ENCODE data around the gene IQCK. TPM values are rescaled to one million over a fixed set of nuclear protein-coding genes. Genes with fewer than 3 reads are reported as not detected.
"Not testable (repeated sequence)": the region's sequence is repeated elsewhere in the genome, so short reads cannot be mapped to it uniquely, and the experiment has no call there.

The IQCK gene
- total and polyA plus RNA-seq, 2 experiments from 2014 or later = 13.2 to 13.9 TPM

- TF ChIP-seq, protein P1, sequence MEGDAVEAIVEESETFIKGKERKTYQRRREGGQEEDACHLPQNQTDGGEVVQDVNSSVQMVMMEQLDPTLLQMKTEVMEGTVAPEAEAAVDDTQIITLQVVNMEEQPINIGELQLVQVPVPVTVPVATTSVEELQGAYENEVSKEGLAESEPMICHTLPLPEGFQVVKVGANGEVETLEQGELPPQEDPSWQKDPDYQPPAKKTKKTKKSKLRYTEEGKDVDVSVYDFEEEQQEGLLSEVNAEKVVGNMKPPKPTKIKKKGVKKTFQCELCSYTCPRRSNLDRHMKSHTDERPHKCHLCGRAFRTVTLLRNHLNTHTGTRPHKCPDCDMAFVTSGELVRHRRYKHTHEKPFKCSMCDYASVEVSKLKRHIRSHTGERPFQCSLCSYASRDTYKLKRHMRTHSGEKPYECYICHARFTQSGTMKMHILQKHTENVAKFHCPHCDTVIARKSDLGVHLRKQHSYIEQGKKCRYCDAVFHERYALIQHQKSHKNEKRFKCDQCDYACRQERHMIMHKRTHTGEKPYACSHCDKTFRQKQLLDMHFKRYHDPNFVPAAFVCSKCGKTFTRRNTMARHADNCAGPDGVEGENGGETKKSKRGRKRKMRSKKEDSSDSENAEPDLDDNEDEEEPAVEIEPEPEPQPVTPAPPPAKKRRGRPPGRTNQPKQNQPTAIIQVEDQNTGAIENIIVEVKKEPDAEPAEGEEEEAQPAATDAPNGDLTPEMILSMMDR (IDR thresholded peaks at IDR 0.05; ENCODE audit: low read depth, low read length) = no peak
- H3K9me3 ChIP-seq (ENCODE audit: low read depth) = no peaks in the 10 kb centered on the region
- no peak overlapping the region for H3K4me3 ChIP-seq
- H3K4me1 ChIP-seq (ENCODE audit: low read depth) = peaks cover 9% of the 10 kb centered on the region
- H3K27me3 ChIP-seq = no peaks in the 10 kb centered on the region
- DNase-seq (ENCODE audit: low read depth in 1 of 2, low spot score in 1 of 2) = peak in 1 of 2 donors; percentile 12
- H3K36me3 ChIP-seq = no peaks in the 10 kb centered on the region
- H3K27ac ChIP-seq = peak overlapping the region; percentile 56
Observed at GRCh38 chr16:19783363-19784182, 65.5 kb downstream of the IQCK start.

DNA sequence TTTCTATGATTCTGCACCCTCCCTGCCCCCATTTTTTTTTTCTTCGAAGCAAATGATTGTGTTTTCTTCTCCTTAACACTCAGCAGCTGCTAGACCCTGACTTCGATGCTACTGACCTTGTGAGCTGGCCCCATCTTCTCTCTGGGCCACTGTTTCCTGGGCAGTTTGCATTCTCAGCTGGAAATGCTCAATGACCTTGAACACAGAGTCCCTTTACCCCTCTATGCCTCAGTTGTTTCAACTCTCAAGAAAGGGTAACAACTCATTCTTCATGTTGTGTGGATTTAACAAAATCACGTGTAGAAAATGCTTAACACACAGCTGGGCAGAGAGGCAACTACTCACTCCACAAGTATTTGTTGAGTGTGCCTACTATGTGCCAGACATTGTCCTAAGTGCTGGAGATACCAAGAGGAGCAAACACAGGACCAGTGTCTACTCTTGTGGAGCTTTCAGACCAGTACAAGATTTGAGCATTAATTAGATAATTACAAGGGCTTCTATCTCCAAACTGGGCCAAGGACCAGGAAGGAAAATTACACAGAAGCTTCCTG lies 66.2 kb downstream of the IQCK start:
- TF ChIP-seq, protein P1 (IDR thresholded peaks at IDR 0.05; ENCODE audit: low read depth, low read length) = no peak
- no peak overlapping the region for H3K4me3 ChIP-seq
- H3K4me1 ChIP-seq (ENCODE audit: low read depth) = peaks cover 9% of the 10 kb centered on the region
- H3K9me3 ChIP-seq (ENCODE audit: low read depth) = no peaks in the 10 kb centered on the region
- no peak for DNase-seq (ENCODE audit: low read depth in 1 of 2, low spot score in 1 of 2)
- H3K36me3 ChIP-seq = no peaks in the 10 kb centered on the region
- peak overlapping the region; percentile 56 for H3K27ac ChIP-seq
- no peaks in the 10 kb centered on the region for H3K27me3 ChIP-seq

- H3K9me3 ChIP-seq (ENCODE audit: low read depth) = no peaks in the 10 kb centered on the region
- peaks cover 9% of the 10 kb centered on the region for H3K4me1 ChIP-seq (ENCODE audit: low read depth)
- no peaks in the 10 kb centered on the region for H3K36me3 ChIP-seq
- DNase-seq (ENCODE audit: low read depth in 1 of 2, low spot score in 1 of 2) = no peak
- H3K27me3 ChIP-seq = no peaks in the 10 kb centered on the region
- no peak overlapping the region for H3K27ac ChIP-seq
- H3K4me3 ChIP-seq = no peak overlapping the region
- TF ChIP-seq, protein P1 (IDR thresholded peaks at IDR 0.05; ENCODE audit: low read depth, low read length) = no peak
Observed at GRCh38 chr16:19785081-19785480, 67.0 kb downstream of the IQCK start.

DNA sequence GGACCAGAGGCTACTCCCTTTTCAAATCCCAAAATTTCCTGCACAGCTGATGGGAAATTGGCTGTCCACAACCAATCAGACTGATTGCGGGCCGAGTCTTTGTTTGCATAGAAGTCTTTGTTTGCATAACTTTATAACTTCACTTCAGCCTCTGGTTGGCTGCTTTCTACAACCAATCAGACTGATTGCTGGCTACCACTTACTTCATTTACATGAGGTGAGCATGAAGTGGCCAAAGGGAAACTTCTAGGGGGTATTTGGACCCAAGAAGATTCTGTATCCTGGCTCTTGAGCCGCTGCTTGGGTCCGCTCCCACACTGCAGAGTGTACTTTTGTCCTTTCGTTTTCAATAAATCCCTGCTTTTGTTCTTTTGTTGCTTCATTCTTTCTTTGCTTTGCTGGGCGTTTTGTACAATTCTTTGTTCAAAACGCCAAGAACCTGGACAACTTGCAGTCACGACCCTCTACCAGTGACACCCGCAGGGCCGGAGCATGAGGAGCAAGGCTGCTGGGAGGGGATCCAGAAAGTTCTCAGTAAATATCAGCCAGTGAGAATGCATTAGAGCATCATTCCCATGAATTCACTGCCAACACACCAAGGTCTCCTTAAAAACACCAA lies 67.5 kb downstream of the IQCK start:
- H3K36me3 ChIP-seq = no peaks in the 10 kb centered on the region
- H3K27me3 ChIP-seq = no peaks in the 10 kb centered on the region
- TF ChIP-seq, protein P1 (IDR thresholded peaks at IDR 0.05; ENCODE audit: low read depth, low read length) = no peak
- H3K27ac ChIP-seq = no peak overlapping the region
- H3K9me3 ChIP-seq (ENCODE audit: low read depth) = no peaks in the 10 kb centered on the region
- no peak overlapping the region for H3K4me3 ChIP-seq
- DNase-seq (ENCODE audit: low read depth in 1 of 2, low spot score in 1 of 2) = no peak
- H3K4me1 ChIP-seq (ENCODE audit: low read depth) = peaks cover 9% of the 10 kb centered on the region

- not testable (repeated sequence) for H3K4me3 ChIP-seq; DNase-seq (ENCODE audit: low read depth in 1 of 2, low spot score in 1 of 2); H3K4me1 ChIP-seq (ENCODE audit: low read depth); H3K27me3 ChIP-seq; H3K36me3 ChIP-seq; H3K27ac ChIP-seq; H3K9me3 ChIP-seq (ENCODE audit: low read depth)
Observed at GRCh38 chr16:19801369-19801768, 83.3 kb downstream of the IQCK start.

DNA sequence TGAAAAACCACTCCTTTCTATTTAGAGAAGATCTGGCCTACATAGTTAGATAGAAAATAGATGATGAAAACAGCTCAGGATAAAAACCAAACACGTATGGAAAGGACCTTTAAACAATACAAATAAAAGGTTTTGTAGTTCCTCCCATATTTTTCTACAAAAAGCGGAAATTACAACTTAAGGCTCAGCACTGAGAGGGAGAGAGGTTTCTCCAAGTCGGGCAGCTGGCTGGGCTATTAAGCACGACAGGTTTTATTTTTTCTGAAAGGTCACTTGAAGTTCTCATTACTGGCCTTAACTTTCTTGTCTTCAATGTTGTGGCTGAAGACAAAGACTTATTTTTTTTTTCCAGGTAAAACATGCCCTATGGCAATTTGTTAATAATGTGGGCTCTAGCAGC lies 83.8 kb downstream of the IQCK start:
- not testable (repeated sequence) for H3K4me3 ChIP-seq; H3K4me1 ChIP-seq (ENCODE audit: low read depth); H3K27ac ChIP-seq; H3K36me3 ChIP-seq; H3K9me3 ChIP-seq (ENCODE audit: low read depth); H3K27me3 ChIP-seq; DNase-seq (ENCODE audit: low read depth in 1 of 2, low spot score in 1 of 2)
